Activated T-cell treated with anti-CD3 and anti-CD28 coated beads, Interleukin-2, amount 50 U/mL, for 72 hours (primary cell): ENCODE data around the gene ARHGEF26. TPM values are rescaled to one million over a fixed set of nuclear protein-coding genes. Genes with fewer than 3 reads are reported as not detected.

Experiments used
- ATAC-seq, 2 donors: fragments of 150-1000 bp; cut with Tn5 transposase; replicated peaks in 1 of 2; 2 replicates each; pipeline ENCODE4 v1.10.0; 2021; ENCODE audit warnings: moderate library complexity in 2 of 2, mild to moderate bottlenecking in 1 of 2
- DNase-seq, 2 donors: peaks; one replicate each; pipeline ENCODE4 v3.0.0; 2021 to 2022; ENCODE audit warnings: mixed read lengths in 1 of 2
- H3K27ac Mint-ChIP-seq: one replicate; pipeline ENCODE4 v1.8.0; 2022; ENCODE audit warnings: mild to moderate bottlenecking, moderate library complexity, mixed read lengths
- H3K27me3 Mint-ChIP-seq: one replicate; pipeline ENCODE4 v1.8.0; 2022; ENCODE audit warnings: low read depth, mixed read lengths
- H3K36me3 Mint-ChIP-seq, 2 donors: one replicate each; pipeline ENCODE4 v1.8.0; 2022; ENCODE audit warnings: mixed read lengths in 2 of 2, mild to moderate bottlenecking in 1 of 2; ENCODE audit not compliant: insufficient read depth in 2 of 2
- H3K4me1 Mint-ChIP-seq: one replicate; pipeline ENCODE4 v1.8.0; 2022; ENCODE audit warnings: low read depth, mixed read lengths
- H3K4me3 Mint-ChIP-seq, 2 donors: one replicate each; pipeline ENCODE4 v1.8.0; 2022; ENCODE audit warnings: mild to moderate bottlenecking in 2 of 2, mixed read lengths in 2 of 2, moderate library complexity in 2 of 2
- H3K9me3 Mint-ChIP-seq, 2 donors: one replicate each; pipeline ENCODE4 v1.8.0; 2022; ENCODE audit warnings: mixed read lengths in 2 of 2
- total RNA-seq, 2 donors: library from RNA; stranded (reverse); gene quantifications; one replicate each; pipeline ENCODE4 v1.2.3, GENCODE V29; 2022

ARHGEF26 gene
- total RNA-seq, 2 donors from 2014 or later: 0.31 to 0.32 TPM

GRCh38 chr3:154209499-154209898 is 88.3 kb downstream of the ARHGEF26 start:
- Mint-ChIP-seq H3K27me3 (peaks cover 26% of the 10 kb centered on the region), H3K9me3 (peaks cover 2 to 3% of the 10 kb centered on the region in 2 donors)
- ATAC-seq: no peak

DNA sequence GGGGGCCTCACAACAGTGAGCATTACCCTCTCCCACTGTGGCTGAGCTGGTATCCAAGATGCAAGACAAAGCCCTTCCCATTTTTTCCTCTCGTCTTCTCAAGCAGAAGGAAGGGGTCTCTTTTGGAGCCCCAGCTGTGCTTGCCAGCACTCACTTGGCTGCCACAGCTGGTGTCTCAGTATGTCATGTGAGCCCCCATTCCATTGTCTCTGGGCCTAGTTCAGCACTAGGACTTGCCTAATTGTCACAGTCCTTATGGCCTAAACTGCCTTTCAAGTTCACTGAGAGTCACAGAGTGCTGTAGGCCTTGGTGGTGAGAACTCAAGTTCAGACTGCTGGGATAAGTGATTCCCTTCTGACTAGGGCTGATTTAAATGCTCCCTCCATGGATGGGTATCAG is 89.8 kb downstream of the ARHGEF26 start:
- Mint-ChIP-seq H3K9me3 (peaks cover 2 to 3% of the 10 kb centered on the region in 2 donors), H3K4me1 (no peaks in the 10 kb centered on the region), H3K27me3 (peaks cover 19% of the 10 kb centered on the region), H3K36me3 (no peaks in the 10 kb centered on the region), H3K4me3 (no peak overlapping the region), H3K27ac (no peak overlapping the region)
- no peak for DNase-seq
- ATAC-seq: no peak

More at GRCh38 chr3:154209499-154209898, 88.3 kb downstream of the ARHGEF26 start:
- DNase-seq: no peak
- no peak overlapping the region for H3K27ac Mint-ChIP-seq
- H3K4me1 Mint-ChIP-seq: no peaks in the 10 kb centered on the region
- peaks cover 0 to 4% of the 10 kb centered on the region in 2 donors for H3K36me3 Mint-ChIP-seq
- no peak overlapping the region for H3K4me3 Mint-ChIP-seq

DNA sequence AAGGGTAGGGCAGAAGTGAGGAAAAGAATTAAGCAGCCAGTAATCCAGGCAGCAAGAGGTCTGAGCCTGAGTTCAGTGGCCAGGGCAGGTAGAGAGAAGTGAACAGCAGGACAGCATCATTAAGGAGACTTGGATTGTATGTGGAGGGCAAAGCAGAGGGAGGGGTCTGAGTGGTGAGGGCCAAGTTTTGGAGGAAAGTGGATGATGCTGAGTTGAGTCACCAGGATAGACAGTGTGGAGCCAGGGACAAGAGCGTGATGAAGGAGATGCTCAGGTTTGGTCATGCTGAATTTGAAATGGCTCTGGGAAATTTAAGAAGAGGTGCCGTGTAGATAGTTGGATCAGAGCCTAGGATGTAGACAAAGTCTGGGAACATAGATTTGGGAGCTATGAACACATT is 93.1 kb downstream of the ARHGEF26 start:
- no peaks in the 10 kb centered on the region for H3K36me3 Mint-ChIP-seq

DNA sequence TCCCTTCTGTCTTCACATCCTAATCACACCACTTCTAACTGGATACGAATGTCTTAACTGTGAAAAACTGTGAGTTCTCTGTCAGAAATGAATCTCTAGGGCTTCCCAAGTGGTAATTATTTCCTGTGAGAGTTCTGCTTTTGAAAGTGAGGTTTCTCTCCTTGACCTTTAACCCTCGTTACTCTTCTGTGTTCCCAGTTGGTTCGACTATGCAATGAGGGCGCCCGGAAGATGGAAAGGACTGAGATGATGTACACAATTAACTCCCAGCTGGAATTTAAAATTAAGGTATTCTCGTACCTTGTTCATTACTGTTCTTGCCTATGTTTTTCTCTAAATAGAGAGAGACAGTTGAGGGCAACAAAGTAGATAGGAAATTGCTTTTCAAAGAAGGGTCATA is 96.5 kb downstream of the ARHGEF26 start:
- peaks cover 16% of the 10 kb centered on the region for H3K27me3 Mint-ChIP-seq
- DNase-seq (no peak), ATAC-seq (no peak)
- H3K9me3 Mint-ChIP-seq: no peaks in the 10 kb centered on the region
- H3K36me3 Mint-ChIP-seq: no peaks in the 10 kb centered on the region
- no peak overlapping the region for H3K4me3 Mint-ChIP-seq
- H3K4me1 Mint-ChIP-seq: no peaks in the 10 kb centered on the region
- H3K27ac Mint-ChIP-seq: no peak overlapping the region

More for the DNA sequence above, 93.1 kb downstream of the ARHGEF26 start:
- no peak overlapping the region for H3K27ac Mint-ChIP-seq
- peaks cover 8% of the 10 kb centered on the region for H3K27me3 Mint-ChIP-seq
- no peak overlapping the region for H3K4me3 Mint-ChIP-seq
- no peaks in the 10 kb centered on the region for H3K4me1 Mint-ChIP-seq
- no peak for ATAC-seq
- no peak for DNase-seq
- no peaks in the 10 kb centered on the region for H3K9me3 Mint-ChIP-seq

DNA sequence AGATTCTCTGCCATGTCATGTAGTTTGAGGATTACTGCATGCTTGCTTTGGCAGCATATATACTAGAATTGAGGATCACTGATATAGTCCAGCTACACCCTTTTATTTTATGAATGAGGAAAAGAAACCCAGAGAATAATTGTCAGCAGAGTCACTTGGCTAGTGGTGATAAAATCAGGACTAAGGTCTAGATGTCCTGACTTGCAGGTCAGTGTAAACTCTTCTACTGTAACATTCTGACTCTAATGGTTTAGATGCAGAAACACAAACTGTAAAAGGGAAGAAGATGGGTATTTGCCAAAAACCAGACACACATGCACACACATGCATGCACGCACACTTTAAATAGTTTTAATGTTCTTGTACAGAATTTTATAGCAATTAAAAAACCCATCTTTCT is 97.5 kb downstream of the ARHGEF26 start:
- Mint-ChIP-seq H3K27ac (no peak overlapping the region), H3K4me1 (no peaks in the 10 kb centered on the region), H3K9me3 (no peaks in the 10 kb centered on the region), H3K27me3 (peaks cover 16% of the 10 kb centered on the region), H3K36me3 (no peaks in the 10 kb centered on the region), H3K4me3 (no peak overlapping the region)
- DNase-seq (no peak), ATAC-seq (no peak)

GRCh38 chr3:154220462-154220861 is 99.3 kb downstream of the ARHGEF26 start:
- Mint-ChIP-seq H3K27ac (no peak overlapping the region), H3K4me3 (no peak overlapping the region), H3K27me3 (peaks cover 8% of the 10 kb centered on the region), H3K36me3 (no peaks in the 10 kb centered on the region), H3K4me1 (no peaks in the 10 kb centered on the region), H3K9me3 (no peaks in the 10 kb centered on the region)
- no peak for DNase-seq
- ATAC-seq: no peak

GRCh38 chr3:154223519-154223918 is 102.3 kb downstream of the ARHGEF26 start:
- no peak overlapping the region for H3K27ac Mint-ChIP-seq

GRCh38 chr3:154224366-154224765 is 103.2 kb downstream of the ARHGEF26 start:
- Mint-ChIP-seq H3K4me3 (no peak overlapping the region), H3K4me1 (no peaks in the 10 kb centered on the region), H3K9me3 (no peaks in the 10 kb centered on the region), H3K27ac (no peak overlapping the region), H3K36me3 (no peaks in the 10 kb centered on the region), H3K27me3 (peaks cover 8% of the 10 kb centered on the region)
- DNase-seq (no peak), ATAC-seq (no peak)

More at GRCh38 chr3:154223519-154223918, 102.3 kb downstream of the ARHGEF26 start:
- Mint-ChIP-seq H3K4me1 (no peaks in the 10 kb centered on the region), H3K27me3 (peaks cover 8% of the 10 kb centered on the region), H3K36me3 (no peaks in the 10 kb centered on the region), H3K9me3 (no peaks in the 10 kb centered on the region), H3K4me3 (no peak overlapping the region)
- DNase-seq (no peak), ATAC-seq (no peak)

- H3K9me3 Mint-ChIP-seq: no peaks in the 10 kb centered on the region
Observed at GRCh38 chr3:154224866-154225265, 103.7 kb downstream of the ARHGEF26 start.

GRCh38 chr3:154225536-154225935 is 104.3 kb downstream of the ARHGEF26 start:
- ATAC-seq: no peak
- H3K4me3 Mint-ChIP-seq: no peak overlapping the region
- H3K4me1 Mint-ChIP-seq: no peaks in the 10 kb centered on the region
- H3K9me3 Mint-ChIP-seq: no peaks in the 10 kb centered on the region
- H3K36me3 Mint-ChIP-seq: no peaks in the 10 kb centered on the region
- H3K27me3 Mint-ChIP-seq: peaks cover 2% of the 10 kb centered on the region
- DNase-seq: no peak
- no peak overlapping the region for H3K27ac Mint-ChIP-seq

More at GRCh38 chr3:154224866-154225265, 103.7 kb downstream of the ARHGEF26 start:
- H3K27me3 Mint-ChIP-seq: peaks cover 8% of the 10 kb centered on the region
- no peak for ATAC-seq
- H3K4me3 Mint-ChIP-seq: no peak overlapping the region
- H3K36me3 Mint-ChIP-seq: no peaks in the 10 kb centered on the region
- no peak for DNase-seq
- no peaks in the 10 kb centered on the region for H3K4me1 Mint-ChIP-seq
- no peak overlapping the region for H3K27ac Mint-ChIP-seq

DNA sequence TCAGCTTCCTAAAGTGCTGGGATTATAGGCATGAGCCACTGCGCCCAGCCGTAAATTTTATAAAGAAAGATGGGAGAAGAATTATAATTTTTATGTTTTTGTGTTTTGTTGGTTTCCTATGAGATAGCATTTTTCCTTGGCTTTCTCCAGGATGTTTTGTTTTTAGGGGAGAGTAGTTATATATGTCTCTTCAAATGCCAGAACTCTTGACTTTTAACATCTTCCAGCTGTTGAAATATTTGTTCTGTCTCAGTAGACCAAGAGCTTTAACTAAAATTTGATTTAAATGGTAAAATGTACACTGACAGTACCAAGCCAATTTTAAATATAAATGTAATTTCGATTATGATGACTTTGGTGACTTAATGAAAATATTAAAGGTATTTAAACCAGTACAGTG is 106.3 kb downstream of the ARHGEF26 start:
- no peak overlapping the region for H3K27ac Mint-ChIP-seq
- no peaks in the 10 kb centered on the region for H3K27me3 Mint-ChIP-seq
- no peaks in the 10 kb centered on the region for H3K36me3 Mint-ChIP-seq
- H3K4me1 Mint-ChIP-seq: no peaks in the 10 kb centered on the region
- no peak for ATAC-seq
- no peak for DNase-seq
- no peak overlapping the region for H3K4me3 Mint-ChIP-seq
- H3K9me3 Mint-ChIP-seq: no peaks in the 10 kb centered on the region

DNA sequence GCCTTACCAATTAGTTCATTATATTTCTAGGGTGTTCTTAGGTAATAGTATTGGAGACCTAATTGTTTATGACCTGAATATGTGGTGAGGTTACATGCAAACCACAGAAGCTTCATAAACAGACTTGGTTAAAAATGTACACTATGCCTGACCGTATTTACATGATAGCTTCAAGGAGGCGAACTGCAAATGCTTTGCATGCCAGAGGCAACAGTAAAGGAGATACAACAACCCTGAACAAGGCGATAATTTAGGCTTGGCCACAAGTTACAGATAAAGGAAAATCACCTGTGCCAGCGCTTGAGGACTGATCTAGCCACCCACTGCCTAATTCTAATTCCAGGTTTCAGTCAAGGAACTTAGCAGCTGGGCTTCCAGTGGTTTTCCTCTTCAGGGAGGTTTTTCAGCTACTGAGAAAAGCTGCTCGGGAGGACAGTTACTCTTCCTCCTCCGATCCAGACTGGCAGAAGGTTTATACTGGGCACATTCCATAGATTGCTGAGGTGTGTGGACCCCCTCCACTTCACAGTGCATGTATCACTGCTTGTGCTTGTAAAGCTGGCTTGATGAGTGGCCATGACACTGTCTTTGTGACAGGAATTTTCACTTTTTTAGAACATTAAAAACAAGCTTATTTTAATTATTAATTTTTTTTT is 107.5 kb downstream of the ARHGEF26 start:
- Mint-ChIP-seq H3K27ac (no peak overlapping the region), H3K9me3 (no peaks in the 10 kb centered on the region), H3K4me1 (no peaks in the 10 kb centered on the region), H3K36me3 (no peaks in the 10 kb centered on the region), H3K4me3 (no peak overlapping the region), H3K27me3 (peaks cover 9% of the 10 kb centered on the region)
- DNase-seq (no peak), ATAC-seq (no peak)

DNA sequence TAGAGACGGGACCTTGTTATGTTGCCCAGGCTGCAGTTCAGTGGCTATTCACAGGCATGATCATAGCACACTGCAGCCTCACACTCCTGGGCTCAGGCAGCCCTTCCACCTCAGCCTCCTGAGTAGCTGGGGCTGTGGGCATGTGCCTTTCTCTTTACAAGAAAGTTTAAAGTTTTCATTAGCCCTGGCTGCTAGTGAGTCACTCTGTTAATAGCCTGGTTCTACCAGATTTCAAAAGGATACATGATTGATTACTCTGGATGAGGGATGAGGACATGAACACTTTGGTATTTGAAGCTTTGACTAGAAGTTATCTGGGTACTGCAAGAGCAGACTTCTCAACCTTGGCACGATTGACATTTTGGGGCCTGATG is 108.0 kb downstream of the ARHGEF26 start:
- H3K4me3 Mint-ChIP-seq: no peak overlapping the region
- peaks cover 11% of the 10 kb centered on the region for H3K27me3 Mint-ChIP-seq
- no peaks in the 10 kb centered on the region for H3K9me3 Mint-ChIP-seq
- H3K27ac Mint-ChIP-seq: no peak overlapping the region
- no peaks in the 10 kb centered on the region for H3K36me3 Mint-ChIP-seq
- no peaks in the 10 kb centered on the region for H3K4me1 Mint-ChIP-seq
- DNase-seq: no peak
- ATAC-seq: no peak

DNA sequence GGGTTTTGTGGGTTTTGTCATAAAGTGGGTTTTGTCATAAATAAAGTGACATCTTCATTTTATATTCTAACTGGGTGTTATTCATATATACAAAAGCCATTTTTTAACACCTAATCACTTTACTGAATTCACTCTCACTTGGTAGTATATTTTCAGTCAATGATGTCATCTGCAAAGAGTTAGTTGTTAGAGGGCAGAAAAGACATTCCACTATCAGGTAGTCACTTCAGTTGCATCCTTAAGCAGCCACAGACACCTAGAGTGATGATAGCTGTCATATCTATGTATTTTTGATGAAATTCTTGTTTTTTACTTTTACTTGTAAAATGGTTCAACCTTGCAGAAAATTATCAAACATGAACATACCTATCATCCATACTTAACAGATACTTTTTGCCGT is 114.1 kb downstream of the ARHGEF26 start:
- Mint-ChIP-seq H3K9me3 (peaks cover 3% of the 10 kb centered on the region in 2 donors), H3K4me1 (peaks cover 25% of the 10 kb centered on the region), H3K27ac (no peak overlapping the region), H3K36me3 (peaks cover 0 to 1% of the 10 kb centered on the region in 2 donors), H3K4me3 (no peak overlapping the region), H3K27me3 (peaks cover 45% of the 10 kb centered on the region)
- DNase-seq (no peak), ATAC-seq (no peak)
